Tibial nerve (tissue), 3 donors: ENCODE results near the gene ARIH2.

Experiments
- CTCF ChIP-seq, 5 experiments: fragments of 200-600 bp in 3 of 5; fragments of 450-650 bp in 2 of 5; sonication (generic) in 3 of 5; IDR thresholded peaks; one replicate each; pipeline ENCODE4 v1.5.1; 2016 to 2019; ENCODE audit warnings: antibody characterized with exemption in 5 of 5, mild to moderate bottlenecking in 3 of 5, moderate library complexity in 2 of 5
- POLR2A ChIP-seq, 2 donors: fragments of 450-650 bp; IDR thresholded peaks; one replicate each; pipeline ENCODE4 v1.6.1; 2017; ENCODE audit warnings: antibody characterized with exemption in 2 of 2, mild to moderate bottlenecking in 2 of 2, moderate library complexity in 2 of 2

GRCh38 chr3:49012441-49013017 is 93.9 kb downstream of the ARIH2 start:
- TF ChIP-seq CTCF (IDR thresholded peaks at IDR 0.05) (no peak), POLR2A (IDR thresholded peaks at IDR 0.05) (no peak)
